H1 (cell line): ENCODE results near the gene TP53I13. TPM values are rescaled to one million over a fixed set of nuclear protein-coding genes. Genes with fewer than 3 reads are reported as not detected.

Experiments used
- CTCF ChIA-PET: fragments of 300-600 bp; sonication (Branson Sonifier 250); formaldehyde crosslinking; loops from one replicate; lab custom pipeline; 2021; ENCODE audit not compliant: partially characterized antibody; lab: Charles Lee
- POLR2A ChIA-PET: fragments of 300-600 bp; sonication (Branson Sonifier 250); formaldehyde crosslinking; loops from one replicate; lab custom pipeline; 2021; ENCODE audit warnings: inconsistent platforms; ENCODE audit not compliant: partially characterized antibody; lab: Charles Lee
- DNase-seq, 2 experiments: peaks; one replicate each; pipeline versions ENCODE4 v3.0.0 to v3.0.0-alpha.2; 2010 to 2022; ENCODE audit warnings: low spot score in 2 of 2, low read depth in 1 of 2, mixed read lengths in 1 of 2
- FAIRE-seq: peaks from 2 replicates; lab custom pipeline; 2011; peaks lifted over from hg19 to GRCh38; lab: Jason Lieb, UNC
- H2AFZ ChIP-seq: 2 replicates; pipeline ENCODE4 v1.8.1; 2012; ENCODE audit warnings: low read length, inconsistent platforms
- H2AK5ac ChIP-seq: 2 replicates; pipeline ENCODE4 v1.6.1; 2013; ENCODE audit warnings: low read depth, low read length
- H2BK120ac ChIP-seq: replicated peaks from 2 replicates; pipeline ENCODE3; 2013; ENCODE audit warnings: low read depth, low read length, inconsistent platforms
- H2BK12ac ChIP-seq: 2 replicates; pipeline ENCODE4 v1.6.1; 2013; ENCODE audit warnings: low read depth, low read length
- H2BK15ac ChIP-seq: 2 replicates; pipeline ENCODE4 v1.6.1; 2013; ENCODE audit warnings: low read length
- H2BK20ac ChIP-seq: 2 replicates; pipeline ENCODE4 v1.6.1; 2013; ENCODE audit warnings: low read length
- H2BK5ac ChIP-seq: 2 replicates; pipeline ENCODE4 v1.6.1; 2013; ENCODE audit warnings: low read depth, low read length
- H3K14ac ChIP-seq: 2 replicates; pipeline ENCODE4 v1.6.1; 2013; ENCODE audit warnings: inconsistent platforms; ENCODE audit not compliant: insufficient read length
- H3K18ac ChIP-seq: 2 replicates; pipeline ENCODE4 v1.6.1; 2013; ENCODE audit warnings: low read length; ENCODE audit errors: extremely low read depth
- H3K23ac ChIP-seq: 2 replicates; pipeline ENCODE4 v1.6.1; 2013; ENCODE audit warnings: inconsistent platforms; ENCODE audit not compliant: insufficient read length
- H3K23me2 ChIP-seq: 2 replicates; pipeline ENCODE4 v1.6.1; 2013; ENCODE audit warnings: low read depth, low read length
- H3K27ac ChIP-seq: 2 replicates; pipeline ENCODE4 v1.6.1; 2011; ENCODE audit warnings: low read depth, low read length, inconsistent platforms
- H3K27me3 ChIP-seq, 4 experiments: replicated peaks in 1 of 4; 1 replicate in 1 of 4; 2 replicates in 3 of 4; pipeline versions ENCODE4 v1.6.1 to v1.8.1; 2011 to 2013; ENCODE audit warnings: low read length in 3 of 4, mild to moderate bottlenecking in 3 of 4, inconsistent platforms in 2 of 4, mixed read lengths in 2 of 4, moderate library complexity in 1 of 4; ENCODE audit not compliant: control insufficient read depth in 3 of 4, insufficient read depth in 3 of 4; ENCODE audit errors: extremely low read depth in 1 of 4
- H3K36me3 ChIP-seq, 4 experiments: 2 replicates each; pipeline versions ENCODE4 v1.6.1 to v1.8.1; 2011 to 2013; ENCODE audit warnings: mild to moderate bottlenecking in 4 of 4, low read length in 3 of 4, moderate library complexity in 2 of 4, control low read depth in 1 of 4, inconsistent platforms in 1 of 4; ENCODE audit not compliant: insufficient read depth in 4 of 4, control insufficient read depth in 2 of 4
- H3K4ac ChIP-seq: replicated peaks from 2 replicates; pipeline ENCODE3; 2013; ENCODE audit warnings: low read length, low read depth, mixed read lengths, inconsistent platforms; ENCODE audit not compliant: insufficient read length
- H3K4me1 ChIP-seq, 4 experiments: replicated peaks in 1 of 4; 1 replicate in 1 of 4; 2 replicates in 3 of 4; pipeline versions ENCODE4 v1.6.1 to v1.8.1; 2011 to 2013; ENCODE audit warnings: low read length in 3 of 4, inconsistent platforms in 2 of 4, mixed read lengths in 1 of 4; ENCODE audit not compliant: insufficient read depth in 4 of 4, control insufficient read depth in 3 of 4
- H3K4me2 ChIP-seq, 2 experiments: 2 replicates each; pipeline versions ENCODE4 v1.6.1 to v1.8.1; 2011 to 2013; ENCODE audit warnings: low read depth in 2 of 2, low read length in 2 of 2, control low read depth in 1 of 2, inconsistent platforms in 1 of 2, mild to moderate bottlenecking in 1 of 2; ENCODE audit not compliant: insufficient read depth in 1 of 2
- H3K4me3 ChIP-seq, 4 experiments: fragments of 200-600, 300-600 bp in 1 of 4; sonication (generic), shearing (Covaris generic), sonication (Bioruptor Twin) in 1 of 4; 2 replicates each; pipeline versions ENCODE4 v1.5.1 to v1.8.1; 2011 to 2016; ENCODE audit warnings: low read length in 4 of 4, low read depth in 3 of 4, control low read depth in 2 of 4, inconsistent platforms in 2 of 4, mild to moderate bottlenecking in 2 of 4, mixed read lengths in 1 of 4, moderate library complexity in 1 of 4; ENCODE audit not compliant: insufficient read depth in 2 of 4; ENCODE audit errors: extremely low read depth in 1 of 4
- H3K56ac ChIP-seq: replicated peaks from 2 replicates; pipeline ENCODE3; 2013; ENCODE audit warnings: low read depth, mild to moderate bottlenecking, mixed read lengths, low read length, inconsistent platforms; ENCODE audit not compliant: insufficient read length
- H3K79me1 ChIP-seq: 2 replicates; pipeline ENCODE4 v1.6.1; 2013; ENCODE audit warnings: low read depth, low read length, control low read depth
- H3K79me2 ChIP-seq, 2 experiments: 2 replicates each; pipeline versions ENCODE4 v1.6.1 to v1.8.1; 2012 to 2013; ENCODE audit warnings: low read length in 2 of 2, mild to moderate bottlenecking in 2 of 2, inconsistent platforms in 1 of 2; ENCODE audit not compliant: insufficient read depth in 2 of 2, control insufficient read depth in 1 of 2
- H3K9ac ChIP-seq, 4 experiments: replicated peaks in 1 of 4; 1 replicate in 1 of 4; 2 replicates in 3 of 4; pipeline versions ENCODE4 v1.6.1 to v1.8.1; 2011 to 2013; ENCODE audit warnings: low read depth in 3 of 4, low read length in 3 of 4, control low read depth in 2 of 4, mild to moderate bottlenecking in 2 of 4, moderate library complexity in 2 of 4, inconsistent platforms in 1 of 4; ENCODE audit errors: extremely low read depth in 1 of 4
- H3K9me3 ChIP-seq, 2 experiments: 2 replicates each; pipeline versions ENCODE4 v1.6.1 to v1.8.1; 2012 to 2013; ENCODE audit warnings: mild to moderate bottlenecking in 2 of 2, moderate library complexity in 2 of 2, control low read depth in 1 of 2, inconsistent platforms in 1 of 2, low read depth in 1 of 2, low read length in 1 of 2, mixed read lengths in 1 of 2; ENCODE audit not compliant: insufficient read depth in 2 of 2
- H4K20me1 ChIP-seq, 2 experiments: replicated peaks in 1 of 2; 2 replicates each; pipeline versions ENCODE3 to v1.8.1; 2011 to 2013; ENCODE audit warnings: inconsistent platforms in 2 of 2, low read length in 2 of 2, mild to moderate bottlenecking in 1 of 2; ENCODE audit not compliant: insufficient read depth in 2 of 2, control insufficient read depth in 1 of 2
- H4K5ac ChIP-seq: 2 replicates; pipeline ENCODE4 v1.6.1; 2013; ENCODE audit warnings: low read length, low read depth, mixed read lengths, inconsistent platforms; ENCODE audit not compliant: insufficient read length
- H4K8ac ChIP-seq: 2 replicates; pipeline ENCODE4 v1.8.0; 2013; ENCODE audit warnings: mild to moderate bottlenecking, moderate library complexity, low read length, inconsistent platforms; ENCODE audit not compliant: insufficient read depth; ENCODE audit errors: extremely low read depth
- H4K91ac ChIP-seq: replicated peaks from 2 replicates; pipeline ENCODE3; 2013; ENCODE audit warnings: low read length, mixed read lengths, inconsistent platforms; ENCODE audit not compliant: insufficient read length
- BRCA1 ChIP-seq: IDR thresholded peaks from 2 replicates; pipeline ENCODE4 v1.6.1; 2012; ENCODE audit warnings: low read depth, low read length, improper control_type of control experiment
- CTBP2 ChIP-seq: IDR thresholded peaks from 2 replicates; pipeline ENCODE4 v1.7.0; 2011; ENCODE audit warnings: borderline replicate concordance, mild to moderate bottlenecking, moderate library complexity, mixed read lengths, low read length; ENCODE audit not compliant: insufficient read depth, insufficient read length
- HDAC6 ChIP-seq: IDR thresholded peaks from one replicate; pipeline ENCODE4 v1.7.1; 2012; ENCODE audit warnings: low read depth, mild to moderate bottlenecking, inconsistent platforms, low read length, moderate library complexity
- POLR2A ChIP-seq, 2 experiments: IDR thresholded peaks; 1 replicate in 1 of 2; 2 replicates in 1 of 2; pipeline ENCODE4 v1.6.1; 2011; ENCODE audit warnings: low read depth in 2 of 2, low read length in 2 of 2, mild to moderate bottlenecking in 2 of 2; ENCODE audit errors: control extremely low read depth in 1 of 2
- POU5F1 ChIP-seq: IDR thresholded peaks from 2 replicates; pipeline ENCODE4 v1.6.1; 2011; ENCODE audit warnings: low read depth, mild to moderate bottlenecking, low read length, moderate library complexity
- RXRA ChIP-seq: IDR thresholded peaks from 2 replicates; pipeline ENCODE4 v1.6.1; 2011; ENCODE audit warnings: low read depth, mild to moderate bottlenecking, low read length, moderate library complexity; ENCODE audit not compliant: insufficient read depth
- SAP30 ChIP-seq: fragments of 300-600 bp; sonication (generic); IDR thresholded peaks from 2 replicates; pipeline ENCODE4 v1.7.1; 2012; ENCODE audit warnings: low read length, moderate library complexity, mild to moderate bottlenecking, inconsistent platforms; ENCODE audit not compliant: insufficient read depth, insufficient replicate concordance
- SIX5 ChIP-seq: IDR thresholded peaks from 2 replicates; pipeline ENCODE4 v1.6.1; 2011; ENCODE audit warnings: mild to moderate bottlenecking, low read depth, low read length
- WGBS, 2 experiments: shearing (Covaris generic) in 1 of 2; methylation state at CpG; one replicate each; pipeline versions ENCODE4 v1.1.6 to v1.1.7; 2013 to 2015; ENCODE audit warnings: low lambda C conversion rate in 2 of 2, mixed read lengths in 2 of 2, inconsistent platforms in 1 of 2, low coverage in 1 of 2, missing lambda C conversion rate in 1 of 2; ENCODE audit not compliant: insufficient replicate concordance in 2 of 2, insufficient coverage in 1 of 2, insufficient read length in 1 of 2; ENCODE audit errors: extremely low coverage in 1 of 2, missing lambda C conversion rate in 1 of 2; 5-methylcytosine and 5-hydroxymethylcytosine counted together
- polyA plus RNA-seq, 7 experiments: library from polyadenylated mRNA; depleted of rRNA in 3 of 7; stranded (reverse) in 5 of 7; unstranded in 2 of 7; fragments of >200 nt in 5 of 7; fragments of 200-250 nt in 2 of 7; gene quantifications; 1 replicate in 5 of 7; 2 replicates in 1 of 7; 4 replicates in 1 of 7; pipeline versions ENCODE4 v1.2.1 to v1.2.3, GENCODE V29; 2011 to 2013; ENCODE audit warnings: missing spikeins in 2 of 7, mixed read lengths in 2 of 7
- total RNA-seq: library from RNA; stranded (reverse); fragmentation: NEBNext Ultra II Directional; extraction: Animal tissue kit (Norgen Biotek cat#: 25700); gene quantifications from 2 replicates; pipeline ENCODE4 v1.2.1, GENCODE V29; 2021

The TP53I13 gene
- total and polyA plus RNA-seq, 2 of the 8 experiments (the other 6 are each of a cell fraction or from before 2014, with no cell fraction given): 22.4 to 35.7 TPM

GRCh38 chr17:29571486-29571882, 3.0 kb downstream of the TP53I13 start:
- Histone ChIP-seq H3K23me2 (peaks cover 19% of the 10 kb centered on the region), H4K5ac (no peak overlapping the region), H4K91ac (no peak overlapping the region), H2BK20ac (no peak overlapping the region), H2AFZ (no peak overlapping the region), H2BK120ac (no peak overlapping the region), H3K4me2 (no peak overlapping the region), H2BK12ac (no peak overlapping the region), H3K4ac (no peak overlapping the region), H2BK15ac (no peak overlapping the region), H3K4me3 (no peak overlapping the region), H2AK5ac (no peak overlapping the region), H3K27ac (no peak overlapping the region), H3K9ac (no peak overlapping the region), H3K4me1 (peaks cover 0 to 9% (median 7%) of the 10 kb centered on the region in 4 experiments; a peak in 5 of 7 replicates), H3K79me1 (no peaks in the 10 kb centered on the region), H3K14ac (no peak overlapping the region), H3K36me3 (peaks cover 3 to 16% (median 10%) of the 10 kb centered on the region in 4 experiments; a peak in 6 of 8 replicates), H4K20me1 (peaks cover 0 to 1% of the 10 kb centered on the region in 2 experiments), H3K27me3 (peaks cover 2 to 24% (median 13%) of the 10 kb centered on the region in 4 experiments; a peak in 6 of 7 replicates), H4K8ac (no peak overlapping the region; the same call in 1 of the 2 replicates), H3K56ac (no peak overlapping the region), H3K79me2 (no peaks in the 10 kb centered on the region), H3K9me3 (no peaks in the 10 kb centered on the region), H2BK5ac (no peak overlapping the region), H3K18ac (no peak overlapping the region), H3K23ac (no peak overlapping the region)
- DNase-seq: no peak
- ChIA-PET POLR2A (interaction anchor here (1.3 to 2.5 kb wide), 2 partner anchors 14 to 277 kb away, joined by 3 to 6 read pairs; partner anchors contain the start of gene NUFIP2), CTCF (interaction anchor here (0.7 to 15.3 kb wide), 9 partner anchors 12 to 447 kb away, joined by 3 to 167 read pairs (median 5); partner anchors contain the start of genes ANKRD13B, CORO6 and TAOK1)
- 93% methylated on average over 6 of the region's 6 CpGs; no CpG with 5 or more reads in 1 of the 2 experiments for WGBS, 2 experiments
- FAIRE-seq: no peak
- TF ChIP-seq CTBP2: no peak
- no peak for TF ChIP-seq SIX5
- TF ChIP-seq SAP30: no peak
- no peak for TF ChIP-seq HDAC6
- no peak for TF ChIP-seq POU5F1
- no peak for TF ChIP-seq RXRA
- no peak for TF ChIP-seq BRCA1
- no peak for TF ChIP-seq POLR2A (IDR thresholded peaks at IDR 0.05; ENCODE audit: control extremely low read depth in 1 of 2, low read depth in 2 of 2, low read length in 2 of 2)
